Measurements from ENCODE around the gene SCARB1.
"Not testable (repeated sequence)": the region's sequence is repeated elsewhere in the genome, so short reads cannot be mapped to it uniquely, and the experiment has no call there.

Gene SCARB1

DNA sequence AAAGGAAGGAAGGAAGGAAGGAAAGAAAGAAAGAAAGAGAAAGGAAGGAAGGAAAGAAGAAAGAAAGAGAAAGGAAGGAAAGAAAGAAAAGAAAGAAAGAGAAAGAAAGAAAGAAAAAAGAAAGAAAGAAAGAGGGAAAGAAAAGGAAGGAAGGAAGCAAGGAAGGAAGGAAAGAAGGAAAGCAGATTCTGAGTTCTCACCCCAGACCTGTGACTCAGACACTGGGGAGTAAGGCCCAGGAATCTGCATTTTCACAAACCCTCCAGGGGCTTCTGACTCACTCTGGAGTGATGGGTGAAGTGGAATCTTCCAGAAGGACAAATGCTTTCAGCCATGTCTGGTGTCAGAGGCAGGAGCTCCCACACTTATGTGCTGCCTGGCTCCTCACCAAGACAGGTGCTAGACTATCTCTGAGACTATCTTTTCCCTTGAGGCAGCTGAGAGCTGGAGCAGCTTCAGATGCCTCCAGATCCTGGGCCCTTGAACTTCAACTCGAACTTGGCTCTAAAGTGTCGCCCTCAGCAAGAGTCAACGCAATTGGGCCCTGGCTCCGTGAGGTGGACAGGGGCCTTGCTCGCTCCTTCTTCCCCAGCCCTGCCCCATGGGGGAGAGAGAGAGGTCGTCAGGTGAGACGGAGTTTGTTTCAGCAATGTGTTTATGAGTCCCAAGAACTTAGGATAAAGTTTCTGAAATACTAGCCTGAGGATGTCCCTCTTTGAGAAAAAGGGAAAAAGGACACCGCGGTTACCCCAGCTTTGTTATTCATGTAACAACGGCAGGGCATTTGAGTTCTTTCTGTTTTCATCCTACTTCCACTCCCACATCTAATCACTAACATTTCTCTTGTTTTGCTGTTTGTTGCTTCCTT, 19.8 kb upstream of the SCARB1 start:
- DNase-seq (ENCODE audit: low spot score), result no peak

GRCh38 chr12:124881123-124881522, 17.5 kb upstream of the SCARB1 start:
- DNase-seq (ENCODE audit: low spot score), result no peak

DNA sequence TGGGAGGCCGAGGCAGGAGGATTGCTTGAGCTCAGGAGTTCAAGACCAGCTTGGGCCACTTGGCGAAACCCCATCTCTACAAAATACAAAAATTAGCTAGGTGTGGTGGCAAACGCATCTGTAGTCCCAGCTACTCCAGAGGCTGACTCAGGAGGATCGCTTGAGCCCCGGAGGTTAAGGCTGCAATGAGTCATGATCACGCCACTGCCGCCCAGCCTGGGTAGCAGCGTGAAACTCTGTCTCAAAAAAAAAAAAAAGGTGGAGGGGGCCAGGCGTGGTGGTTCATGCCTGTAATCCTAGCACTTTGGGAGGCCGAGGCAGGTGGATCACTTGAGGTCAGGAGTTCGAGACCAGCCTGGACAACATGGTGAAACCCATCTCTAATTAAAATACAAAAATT, 16.7 kb upstream of the SCARB1 start:
- DNase-seq (ENCODE audit: low spot score), result not testable (repeated sequence)

DNA sequence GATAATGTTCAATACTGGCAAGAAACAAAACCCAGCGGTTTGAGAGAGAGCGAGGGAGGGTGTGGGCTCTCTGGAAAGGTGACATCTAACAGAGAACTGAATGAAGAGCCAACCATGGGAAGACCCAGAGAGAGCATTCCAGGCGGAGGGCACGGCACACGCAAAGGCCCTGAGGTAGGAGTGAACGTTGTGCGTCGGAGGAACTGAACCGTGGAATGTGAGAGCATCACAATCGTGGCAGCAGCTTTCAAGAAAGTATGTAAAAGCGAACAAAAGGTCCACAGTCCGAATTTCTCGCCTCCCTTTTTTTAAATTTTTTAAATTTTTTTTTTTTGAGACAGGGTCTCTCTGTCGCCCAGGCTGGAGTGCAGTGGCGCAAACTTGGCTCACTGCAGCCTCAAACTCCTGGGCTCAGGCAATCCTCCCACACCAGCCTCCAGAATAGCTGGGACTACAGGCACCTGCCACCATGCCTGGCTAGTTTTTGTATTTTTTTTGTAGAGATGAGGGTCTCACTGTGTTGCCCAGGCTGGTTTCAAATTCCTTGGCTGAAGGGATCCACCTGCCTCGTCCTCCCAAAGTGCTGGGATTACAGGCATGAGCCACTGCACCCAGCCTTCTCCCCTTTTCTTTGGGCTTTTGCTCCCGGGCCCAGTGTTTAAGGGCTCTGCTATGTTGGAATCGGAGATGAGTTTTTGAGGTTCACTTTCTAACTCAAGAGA, 15.3 kb upstream of the SCARB1 start:
- DNase-seq (ENCODE audit: low spot score), result no peak

- DNase-seq (ENCODE audit: low spot score), result no peak
These were observed 13.8 kb upstream of the SCARB1 start for GRCh38 chr12:124877423-124877822.

- no peak for DNase-seq (ENCODE audit: low spot score)
These were observed 12.5 kb upstream of the SCARB1 start for GRCh38 chr12:124876171-124876570.

DNA sequence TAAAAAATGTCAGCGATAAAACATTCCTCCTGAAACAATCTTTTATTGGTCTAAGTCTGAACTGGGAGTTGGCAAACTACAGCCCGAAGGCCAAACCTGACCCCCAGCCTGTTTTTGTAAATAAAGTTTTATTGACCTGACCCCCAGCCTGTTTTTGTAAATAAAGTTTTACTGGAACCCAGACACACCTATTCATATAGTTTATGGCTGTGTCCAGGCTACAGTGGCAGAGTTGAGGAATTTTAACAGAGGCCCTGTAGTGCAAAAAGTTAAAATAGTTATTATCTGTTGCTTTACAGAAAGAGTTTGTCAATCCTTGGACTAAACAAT, 12.1 kb upstream of the SCARB1 start:
- no peak for DNase-seq (ENCODE audit: low spot score)

- no peak for DNase-seq (ENCODE audit: low spot score)
These were observed 11.5 kb upstream of the SCARB1 start for GRCh38 chr12:124874988-124875802.

DNA sequence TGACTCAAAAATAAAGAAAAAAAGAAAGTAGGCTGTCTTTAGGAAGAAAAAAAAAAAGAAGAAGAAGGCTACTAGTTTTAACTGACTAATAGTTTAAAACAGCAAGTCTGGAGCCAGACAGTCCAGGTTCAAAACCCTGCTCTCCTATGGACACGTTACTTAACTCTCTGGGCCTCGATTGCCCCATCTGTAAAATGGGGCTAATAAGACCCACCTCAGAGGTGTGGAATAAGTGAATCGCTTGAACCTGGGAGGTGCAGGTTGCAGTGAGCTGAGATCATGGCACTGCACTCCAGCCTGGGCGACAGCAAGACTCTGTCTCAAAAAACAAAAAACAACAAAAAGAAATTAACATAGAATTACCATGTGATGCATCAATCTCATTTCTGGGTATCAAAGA, 10.5 kb upstream of the SCARB1 start:
- DNase-seq (ENCODE audit: low spot score), result no peak

GRCh38 chr12:124872068-124872719, 8.5 kb upstream of the SCARB1 start:
- peak; percentile 63 for DNase-seq (ENCODE audit: low spot score)

DNA sequence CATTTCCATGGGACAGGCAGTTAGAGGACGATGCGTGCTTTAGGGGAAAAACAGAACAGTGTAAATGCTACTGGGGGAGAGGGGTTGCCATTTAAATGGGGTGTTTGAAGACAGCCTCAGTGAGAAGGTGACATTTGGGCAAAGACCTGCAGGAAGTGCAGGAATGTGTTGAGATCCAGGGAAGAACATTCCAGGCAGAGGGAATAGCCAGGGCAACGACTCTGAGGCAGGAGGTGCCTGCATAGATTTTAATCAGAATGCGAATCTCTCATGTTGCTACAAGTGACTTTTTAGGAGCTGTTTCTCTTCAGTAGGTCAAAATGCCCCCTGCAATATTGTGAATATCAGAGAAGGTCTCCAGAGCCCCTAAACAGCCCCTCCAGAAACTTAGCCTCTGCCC, 7.6 kb upstream of the SCARB1 start:
- DNase-seq (ENCODE audit: low spot score), result no peak

- DNase-seq (ENCODE audit: low spot score), result no peak
These were observed 6.9 kb upstream of the SCARB1 start for GRCh38 chr12:124870515-124870914.

GRCh38 chr12:124869059-124869665, 5.5 kb upstream of the SCARB1 start:
- no peak for DNase-seq (ENCODE audit: low spot score)

DNA sequence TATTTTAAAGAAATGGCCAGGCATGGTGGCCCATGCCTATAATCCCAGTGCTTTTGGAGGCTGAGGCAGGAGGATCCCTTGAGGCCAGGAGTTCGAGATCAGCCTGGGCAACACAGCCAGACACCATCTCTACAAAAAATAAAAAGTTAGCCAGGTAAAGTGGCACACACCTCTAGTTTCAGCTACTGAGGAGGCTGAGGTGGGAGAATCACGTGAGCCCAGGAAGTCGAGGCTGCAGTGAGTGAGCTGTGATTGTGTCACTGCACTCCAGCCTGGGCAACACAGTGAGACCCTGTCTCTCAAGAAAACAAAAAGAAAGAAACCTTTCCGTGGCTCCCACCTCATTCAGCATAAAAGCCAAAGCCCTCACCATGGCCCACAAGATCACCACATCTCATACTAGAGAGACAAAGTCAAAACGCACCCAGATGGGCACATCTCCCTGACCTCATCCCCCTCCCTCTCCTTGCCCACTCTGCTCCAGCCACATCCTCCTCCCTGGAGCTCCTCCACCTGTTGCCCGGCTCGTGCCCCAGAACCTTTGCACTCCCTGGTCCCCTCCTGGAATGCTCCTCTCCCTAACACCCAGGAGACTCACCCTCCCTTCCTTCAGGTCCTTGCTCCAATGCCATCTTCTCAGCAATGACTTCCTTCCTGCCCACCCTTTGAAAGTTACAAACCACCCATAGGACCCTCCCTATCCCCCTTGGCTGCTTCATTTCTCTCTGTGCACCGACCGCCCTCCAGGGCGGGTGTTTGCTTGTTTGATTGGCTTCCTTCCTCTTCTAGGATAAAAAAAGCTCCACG, 4.8 kb upstream of the SCARB1 start:
- no peak for DNase-seq (ENCODE audit: low spot score)

DNA sequence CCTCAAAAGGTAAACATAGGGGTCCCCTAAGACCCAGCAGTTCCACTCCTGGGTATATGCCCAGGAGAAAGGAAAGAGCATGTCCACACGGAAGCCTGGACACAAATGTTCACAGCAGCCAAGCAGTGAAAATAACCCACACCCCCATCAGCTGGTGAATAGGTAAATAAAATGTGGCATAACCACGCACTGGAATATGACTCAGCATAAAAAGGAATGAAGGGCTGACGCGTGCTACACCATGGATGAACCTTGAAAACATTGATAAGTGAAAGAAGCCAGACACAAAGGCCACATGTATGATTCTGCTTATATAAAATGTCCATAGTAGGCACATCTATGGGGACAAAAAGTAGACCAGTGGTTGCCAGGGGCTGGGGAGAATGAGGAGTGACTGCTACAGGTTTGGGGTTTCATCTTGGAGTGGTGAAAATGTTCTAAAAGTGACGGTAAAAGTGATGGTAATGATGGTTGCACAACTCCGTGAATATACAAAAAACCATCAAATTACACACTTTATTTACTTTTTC, 3.8 kb upstream of the SCARB1 start:
- DNase-seq (ENCODE audit: low spot score), result no peak

DNA sequence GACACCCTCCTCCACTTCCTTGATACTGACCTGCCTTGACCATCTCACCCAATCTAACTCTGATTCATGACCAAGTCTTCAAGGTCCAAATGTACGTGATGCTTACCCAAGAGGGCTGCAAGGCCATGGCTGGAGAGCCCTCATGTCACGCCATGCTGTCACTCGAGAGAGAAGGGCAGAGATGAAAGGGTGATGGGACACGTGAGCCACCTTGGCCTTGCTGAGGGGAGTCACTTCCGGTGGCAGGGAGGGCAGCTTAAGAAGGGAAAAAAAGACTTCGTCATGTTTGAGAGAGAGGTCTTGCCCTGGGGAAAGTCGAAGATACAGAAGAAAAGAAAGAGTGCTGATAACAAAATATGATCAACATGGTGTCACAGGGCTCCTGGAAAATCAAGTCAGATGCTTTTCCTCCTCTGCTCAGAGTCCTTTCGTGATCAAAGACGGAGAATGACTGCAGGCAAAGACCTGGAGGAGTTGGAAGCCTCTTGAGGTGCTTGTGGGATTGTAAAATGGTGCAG, 3.3 kb upstream of the SCARB1 start:
- DNase-seq (ENCODE audit: low spot score), result no peak

- DNase-seq (ENCODE audit: low spot score), result no peak
These were observed 2.7 kb upstream of the SCARB1 start for GRCh38 chr12:124866195-124866882.

- DNase-seq (ENCODE audit: low spot score), result no peak
These were observed 2.1 kb upstream of the SCARB1 start for GRCh38 chr12:124865728-124866127.

DNA sequence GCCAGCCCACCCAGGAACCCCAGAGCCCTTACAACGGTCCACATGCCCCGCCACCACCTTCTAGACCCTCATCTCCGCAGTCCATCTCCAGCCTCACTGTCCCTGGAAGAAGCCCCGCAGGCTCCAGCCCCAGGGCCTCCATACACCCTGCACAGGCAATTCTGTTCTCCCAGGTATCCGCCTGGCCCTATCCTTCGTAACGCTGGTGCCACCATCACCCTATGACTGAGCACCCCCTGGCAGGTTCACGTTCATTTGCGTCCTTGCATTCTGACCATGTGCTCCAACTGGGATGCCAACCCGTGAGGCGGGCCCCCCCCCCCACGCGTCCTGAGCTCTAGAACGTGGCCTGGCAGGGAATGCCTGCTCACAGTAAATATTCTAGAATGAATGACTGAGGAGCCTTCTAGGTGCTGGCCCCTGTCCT, 675 bp upstream of the SCARB1 start:
- DNase-seq (ENCODE audit: low spot score), result no peak

Data from COLO829 (cell line).